WTC11 (cell line): ENCODE results near the gene MRFAP1. TPM values are rescaled to one million over a fixed set of nuclear protein-coding genes. Genes with fewer than 3 reads are reported as not detected.
A peak's percentile ranks its signal among the peaks of the same experiment; 100 is the strongest.

Experiments
- ATAC-seq: fragments of 200-7000 bp; cut with Tn5 transposase; 2 replicates; pipeline ENCODE4 v1.10.0; 2021; ENCODE audit warnings: mild to moderate bottlenecking, moderate library complexity
- CTCF ChIA-PET: fragments of 300-600 bp; sonication (Branson Sonifier 250); formaldehyde crosslinking; loops from one replicate; lab custom pipeline; 2021; ENCODE audit warnings: antibody characterized with exemption; lab: Charles Lee
- POLR2A ChIA-PET: fragments of 350-600 bp; sonication (Branson Sonifier 250); formaldehyde crosslinking; loops from one replicate; lab custom pipeline; 2021; ENCODE audit warnings: antibody characterized with exemption; lab: Charles Lee
- DNase-seq: peaks from one replicate; pipeline ENCODE4 v3.0.0; 2021; ENCODE audit warnings: low spot score
- H3K27ac Mint-ChIP-seq: 2 replicates; pipeline ENCODE4 v1.8.0; 2021; ENCODE audit warnings: mixed read lengths
- H3K27me3 Mint-ChIP-seq: 2 replicates; pipeline ENCODE4 v1.8.0; 2021; ENCODE audit warnings: low read depth, mild to moderate bottlenecking, moderate library complexity, mixed read lengths
- H3K36me3 Mint-ChIP-seq: 2 replicates; pipeline ENCODE4 v1.8.0; 2021; ENCODE audit warnings: mixed read lengths
- H3K4me1 Mint-ChIP-seq: 2 replicates; pipeline ENCODE4 v1.8.0; 2022; ENCODE audit warnings: mixed read lengths
- H3K4me3 Mint-ChIP-seq: 2 replicates; pipeline ENCODE4 v1.8.0; 2021; ENCODE audit warnings: mild to moderate bottlenecking, moderate library complexity, mixed read lengths
- H3K9me3 Mint-ChIP-seq: 2 replicates; pipeline ENCODE4 v1.8.0; 2021; ENCODE audit warnings: mixed read lengths
- HMGXB4 ChIP-seq: sonication (generic); formaldehyde crosslinking; IDR thresholded peaks from 2 replicates; pipeline ENCODE4 v1.8.1; 2023; ENCODE audit warnings: mild to moderate bottlenecking, moderate library complexity, missing genetic modification reagents
- IRF1 ChIP-seq: sonication (generic); formaldehyde crosslinking; IDR thresholded peaks from 2 replicates; pipeline ENCODE4 v1.8.0; 2023; ENCODE audit warnings: missing genetic modification reagents
- JUN ChIP-seq: sonication (generic); formaldehyde crosslinking; IDR thresholded peaks from 2 replicates; pipeline ENCODE4 v1.8.0; 2023; ENCODE audit warnings: mild to moderate bottlenecking, missing genetic modification reagents
- MAX ChIP-seq: sonication (generic); formaldehyde crosslinking; IDR thresholded peaks from 2 replicates; pipeline ENCODE4 v1.8.0; 2022; ENCODE audit warnings: mild to moderate bottlenecking, missing genetic modification reagents
- NFE2L1 ChIP-seq: sonication (generic); formaldehyde crosslinking; IDR thresholded peaks from 2 replicates; pipeline ENCODE4 v1.8.1; 2023; ENCODE audit warnings: missing genetic modification reagents
- NFYB ChIP-seq: sonication (generic); formaldehyde crosslinking; conservative IDR thresholded peaks from 2 replicates; pipeline ENCODE4 v1.8.0; 2022; ENCODE audit warnings: low read depth, missing genetic modification reagents
- NR3C1 ChIP-seq: sonication (generic); formaldehyde crosslinking; conservative IDR thresholded peaks from 2 replicates; pipeline ENCODE4 v1.8.1; 2023; ENCODE audit warnings: low read depth, mild to moderate bottlenecking, missing genetic modification reagents
- PREB ChIP-seq: sonication (generic); formaldehyde crosslinking; IDR thresholded peaks from 2 replicates; pipeline ENCODE4 v1.8.1; 2022; ENCODE audit warnings: mild to moderate bottlenecking, missing genetic modification reagents, moderate library complexity, borderline replicate concordance
- TEAD1 ChIP-seq: sonication (generic); formaldehyde crosslinking; IDR thresholded peaks from 2 replicates; pipeline ENCODE4 v1.8.0; 2022; ENCODE audit warnings: mild to moderate bottlenecking, missing genetic modification reagents
- ZBTB43 ChIP-seq: sonication (generic); formaldehyde crosslinking; IDR thresholded peaks from 2 replicates; pipeline ENCODE4 v1.8.1; 2023; ENCODE audit warnings: mild to moderate bottlenecking, missing genetic modification reagents
- ZNF232 ChIP-seq: sonication (generic); formaldehyde crosslinking; IDR thresholded peaks from 2 replicates; pipeline ENCODE4 v1.8.0; 2022; ENCODE audit warnings: mild to moderate bottlenecking, missing genetic modification reagents
- total RNA-seq: library from RNA; stranded (reverse); gene quantifications from 3 replicates; pipeline ENCODE4 v1.2.3, GENCODE V29; 2021
- TF ChIP-seq, protein P1 (sequence below): sonication (generic); formaldehyde crosslinking; IDR thresholded peaks from 2 replicates; pipeline ENCODE4 v1.8.1; 2023; ENCODE audit warnings: mild to moderate bottlenecking, missing genetic modification reagents, borderline replicate concordance
- TF ChIP-seq, protein P2 (sequence below): sonication (generic); formaldehyde crosslinking; IDR thresholded peaks from 2 replicates; pipeline ENCODE4 v1.8.0; 2022; ENCODE audit warnings: missing genetic modification reagents
- TF ChIP-seq, protein P3 (sequence below): sonication (generic); formaldehyde crosslinking; IDR thresholded peaks from 2 replicates; pipeline ENCODE4 v1.8.0; 2022; ENCODE audit warnings: mild to moderate bottlenecking, missing genetic modification reagents

Gene MRFAP1
- total RNA-seq, 1 experiment from 2014 or later, result 319 TPM

DNA sequence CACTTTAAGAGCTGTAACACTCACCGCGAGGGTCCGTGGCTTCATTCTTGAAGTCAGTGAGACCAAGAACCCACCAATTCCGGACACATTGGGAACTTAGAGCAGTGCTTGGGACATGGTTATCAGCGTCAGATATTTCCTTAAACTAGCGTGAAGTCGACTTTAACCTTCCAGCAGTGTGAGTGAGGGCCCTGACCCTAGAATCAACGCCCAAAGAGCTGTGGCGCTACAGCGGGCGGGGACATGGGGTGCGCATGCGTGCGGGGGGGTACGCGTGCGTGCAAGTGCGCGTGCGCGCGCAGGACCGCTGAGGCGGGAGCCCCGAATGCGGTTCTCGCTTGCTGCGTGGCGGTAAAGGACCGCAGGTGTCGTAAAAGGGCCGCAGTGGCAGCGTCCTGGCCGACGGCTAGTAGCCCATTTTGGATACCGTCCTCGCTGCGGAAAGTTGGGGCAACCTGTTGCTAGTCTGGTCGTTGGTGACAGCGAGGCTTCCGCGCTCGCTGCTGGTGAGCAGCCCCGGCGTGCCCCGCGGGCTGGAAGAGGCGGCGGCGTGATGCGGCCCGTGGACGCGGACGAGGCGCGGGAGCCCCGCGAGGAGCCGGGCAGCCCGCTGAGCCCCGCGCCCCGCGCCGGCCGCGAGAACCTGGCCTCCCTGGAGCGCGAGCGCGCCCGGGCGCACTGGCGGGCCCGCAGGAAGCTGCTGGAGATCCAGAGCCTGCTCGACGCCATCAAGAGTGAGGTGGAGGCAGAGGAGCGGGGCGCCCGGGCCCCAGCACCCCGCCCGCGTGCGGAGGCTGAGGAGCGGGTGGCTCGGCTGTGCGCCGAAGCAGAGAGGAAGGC, 33.4 kb downstream of the MRFAP1 start (continued):
- TF ChIP-seq, protein P1, sequence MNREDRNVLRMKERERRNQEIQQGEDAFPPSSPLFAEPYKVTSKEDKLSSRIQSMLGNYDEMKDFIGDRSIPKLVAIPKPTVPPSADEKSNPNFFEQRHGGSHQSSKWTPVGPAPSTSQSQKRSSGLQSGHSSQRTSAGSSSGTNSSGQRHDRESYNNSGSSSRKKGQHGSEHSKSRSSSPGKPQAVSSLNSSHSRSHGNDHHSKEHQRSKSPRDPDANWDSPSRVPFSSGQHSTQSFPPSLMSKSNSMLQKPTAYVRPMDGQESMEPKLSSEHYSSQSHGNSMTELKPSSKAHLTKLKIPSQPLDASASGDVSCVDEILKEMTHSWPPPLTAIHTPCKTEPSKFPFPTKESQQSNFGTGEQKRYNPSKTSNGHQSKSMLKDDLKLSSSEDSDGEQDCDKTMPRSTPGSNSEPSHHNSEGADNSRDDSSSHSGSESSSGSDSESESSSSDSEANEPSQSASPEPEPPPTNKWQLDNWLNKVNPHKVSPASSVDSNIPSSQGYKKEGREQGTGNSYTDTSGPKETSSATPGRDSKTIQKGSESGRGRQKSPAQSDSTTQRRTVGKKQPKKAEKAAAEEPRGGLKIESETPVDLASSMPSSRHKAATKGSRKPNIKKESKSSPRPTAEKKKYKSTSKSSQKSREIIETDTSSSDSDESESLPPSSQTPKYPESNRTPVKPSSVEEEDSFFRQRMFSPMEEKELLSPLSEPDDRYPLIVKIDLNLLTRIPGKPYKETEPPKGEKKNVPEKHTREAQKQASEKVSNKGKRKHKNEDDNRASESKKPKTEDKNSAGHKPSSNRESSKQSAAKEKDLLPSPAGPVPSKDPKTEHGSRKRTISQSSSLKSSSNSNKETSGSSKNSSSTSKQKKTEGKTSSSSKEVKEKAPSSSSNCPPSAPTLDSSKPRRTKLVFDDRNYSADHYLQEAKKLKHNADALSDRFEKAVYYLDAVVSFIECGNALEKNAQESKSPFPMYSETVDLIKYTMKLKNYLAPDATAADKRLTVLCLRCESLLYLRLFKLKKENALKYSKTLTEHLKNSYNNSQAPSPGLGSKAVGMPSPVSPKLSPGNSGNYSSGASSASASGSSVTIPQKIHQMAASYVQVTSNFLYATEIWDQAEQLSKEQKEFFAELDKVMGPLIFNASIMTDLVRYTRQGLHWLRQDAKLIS (CRISPR knock-in tag), result no peak

- Mint-ChIP-seq H3K4me1 (peaks cover 31% of the 10 kb centered on the region), H3K27ac (no peak overlapping the region; the same call in 1 of the 2 replicates), H3K36me3 (peaks cover 26% of the 10 kb centered on the region), H3K27me3 (peaks cover 28% of the 10 kb centered on the region), H3K4me3 (peak overlapping the region; percentile 90), H3K9me3 (peaks cover 3% of the 10 kb centered on the region; the same call in 1 of the 2 replicates)
- ChIA-PET POLR2A (interaction anchor here (1.3 to 2.6 kb wide), 2 partner anchors 34 to 81 kb away, joined by 3 to 8 read pairs; partner anchors contain the start of gene MRFAP1), CTCF (interaction anchor here (0.5 to 4.6 kb wide), 15 partner anchors 10 to 758 kb away, joined by 3 to 56 read pairs (median 4); partner anchors contain the start of genes MRFAP1 and MRFAP1L1)
- ATAC-seq (peak; percentile 12; the same call in 1 of the 2 replicates), DNase-seq (no peak)
- TF ChIP-seq TEAD1 (no peak; the same call in none of the 2 replicates), HMGXB4 (CRISPR knock-in tag) (0 out of 2 replicates have a peak, but pooled peaks have one; percentile 72), NFYB (CRISPR knock-in tag) (0 out of 2 replicates have a peak, but pooled peaks have one; percentile 24), ZBTB43 (CRISPR knock-in tag) (0 out of 2 replicates have a peak, but pooled peaks have one; percentile 22), IRF1 (peak; percentile 35; the same call in 1 of the 2 replicates), NR3C1 (CRISPR knock-in tag) (no peak), NFE2L1 (peak; percentile 81; the same call in 1 of the 2 replicates), MAX (peak; percentile 79; the same call in 1 of the 2 replicates), JUN (CRISPR knock-in tag) (0 out of 2 replicates have a peak, but pooled peaks have one; percentile 66), ZNF232 (CRISPR knock-in tag) (peak; percentile 42; the same call in 1 of the 2 replicates), PREB (CRISPR knock-in tag) (no peak)
- TF ChIP-seq, protein P2, sequence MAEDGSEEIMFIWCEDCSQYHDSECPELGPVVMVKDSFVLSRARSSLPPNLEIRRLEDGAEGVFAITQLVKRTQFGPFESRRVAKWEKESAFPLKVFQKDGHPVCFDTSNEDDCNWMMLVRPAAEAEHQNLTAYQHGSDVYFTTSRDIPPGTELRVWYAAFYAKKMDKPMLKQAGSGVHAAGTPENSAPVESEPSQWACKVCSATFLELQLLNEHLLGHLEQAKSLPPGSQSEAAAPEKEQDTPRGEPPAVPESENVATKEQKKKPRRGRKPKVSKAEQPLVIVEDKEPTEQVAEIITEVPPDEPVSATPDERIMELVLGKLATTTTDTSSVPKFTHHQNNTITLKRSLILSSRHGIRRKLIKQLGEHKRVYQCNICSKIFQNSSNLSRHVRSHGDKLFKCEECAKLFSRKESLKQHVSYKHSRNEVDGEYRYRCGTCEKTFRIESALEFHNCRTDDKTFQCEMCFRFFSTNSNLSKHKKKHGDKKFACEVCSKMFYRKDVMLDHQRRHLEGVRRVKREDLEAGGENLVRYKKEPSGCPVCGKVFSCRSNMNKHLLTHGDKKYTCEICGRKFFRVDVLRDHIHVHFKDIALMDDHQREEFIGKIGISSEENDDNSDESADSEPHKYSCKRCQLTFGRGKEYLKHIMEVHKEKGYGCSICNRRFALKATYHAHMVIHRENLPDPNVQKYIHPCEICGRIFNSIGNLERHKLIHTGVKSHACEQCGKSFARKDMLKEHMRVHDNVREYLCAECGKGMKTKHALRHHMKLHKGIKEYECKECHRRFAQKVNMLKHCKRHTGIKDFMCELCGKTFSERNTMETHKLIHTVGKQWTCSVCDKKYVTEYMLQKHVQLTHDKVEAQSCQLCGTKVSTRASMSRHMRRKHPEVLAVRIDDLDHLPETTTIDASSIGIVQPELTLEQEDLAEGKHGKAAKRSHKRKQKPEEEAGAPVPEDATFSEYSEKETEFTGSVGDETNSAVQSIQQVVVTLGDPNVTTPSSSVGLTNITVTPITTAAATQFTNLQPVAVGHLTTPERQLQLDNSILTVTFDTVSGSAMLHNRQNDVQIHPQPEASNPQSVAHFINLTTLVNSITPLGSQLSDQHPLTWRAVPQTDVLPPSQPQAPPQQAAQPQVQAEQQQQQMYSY (CRISPR knock-in tag), result no peak
- TF ChIP-seq, protein P3, sequence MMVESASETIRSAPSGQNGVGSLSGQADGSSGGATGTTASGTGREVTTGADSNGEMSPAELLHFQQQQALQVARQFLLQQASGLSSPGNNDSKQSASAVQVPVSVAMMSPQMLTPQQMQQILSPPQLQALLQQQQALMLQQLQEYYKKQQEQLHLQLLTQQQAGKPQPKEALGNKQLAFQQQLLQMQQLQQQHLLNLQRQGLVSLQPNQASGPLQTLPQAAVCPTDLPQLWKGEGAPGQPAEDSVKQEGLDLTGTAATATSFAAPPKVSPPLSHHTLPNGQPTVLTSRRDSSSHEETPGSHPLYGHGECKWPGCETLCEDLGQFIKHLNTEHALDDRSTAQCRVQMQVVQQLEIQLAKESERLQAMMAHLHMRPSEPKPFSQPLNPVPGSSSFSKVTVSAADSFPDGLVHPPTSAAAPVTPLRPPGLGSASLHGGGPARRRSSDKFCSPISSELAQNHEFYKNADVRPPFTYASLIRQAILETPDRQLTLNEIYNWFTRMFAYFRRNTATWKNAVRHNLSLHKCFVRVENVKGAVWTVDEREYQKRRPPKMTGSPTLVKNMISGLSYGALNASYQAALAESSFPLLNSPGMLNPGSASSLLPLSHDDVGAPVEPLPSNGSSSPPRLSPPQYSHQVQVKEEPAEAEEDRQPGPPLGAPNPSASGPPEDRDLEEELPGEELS, result peak; percentile 80; the same call in 1 of the 2 replicates
These were observed 34.1 kb downstream of the MRFAP1 start for GRCh38 chr4:6674500-6675149.
